Panc1 (cell line): ENCODE data around the gene HLA-DOA. TPM values are rescaled to one million over a fixed set of nuclear protein-coding genes. Genes with fewer than 3 reads are reported as not detected.

ENCODE experiments used
- ATAC-seq: fragments of 200-7000 bp; cut with Tn5 transposase; 2 replicates; pipeline ENCODE4 v1.9.1; 2020; ENCODE audit warnings: mild to moderate bottlenecking, moderate library complexity
- BruUV-seq: library from RNA; stranded (reverse); fragments of 400-500 nt; replicated peaks from 2 replicates; lab custom pipeline; 2021; lab: Mats Ljungman, UMichigan
- CTCF ChIA-PET: fragments of 300-600 bp; sonication (Branson Sonifier 250); formaldehyde crosslinking; loops from one replicate; lab custom pipeline; 2022; ENCODE audit warnings: antibody characterized with exemption; lab: Charles Lee
- POLR2A ChIA-PET: fragments of 300-600 bp; sonication (Branson Sonifier 250); formaldehyde crosslinking; loops from one replicate; lab custom pipeline; 2022; ENCODE audit warnings: antibody characterized with exemption; lab: Charles Lee
- DNase-seq: peaks from one replicate; pipeline ENCODE4 v3.0.0-alpha.2; 2010; ENCODE audit warnings: low read depth, low spot score
- H3K27ac ChIP-seq: 2 replicates; pipeline ENCODE4 v1.5.1; 2011; ENCODE audit warnings: mild to moderate bottlenecking, low read length, inconsistent platforms
- H3K27me3 ChIP-seq: fragments of 200-500 bp; sonication (Bioruptor generic); 2 replicates; pipeline ENCODE4 v1.6.0; 2014; ENCODE audit warnings: low read length, inconsistent platforms; ENCODE audit not compliant: control insufficient read depth, insufficient read depth
- H3K36me3 ChIP-seq: fragments of 200-500 bp; sonication (Bioruptor generic); 2 replicates; pipeline ENCODE4 v1.5.1; 2014; ENCODE audit warnings: inconsistent platforms, mild to moderate bottlenecking, low read length, moderate library complexity; ENCODE audit not compliant: control insufficient read depth, insufficient read depth
- H3K4me1 ChIP-seq: 2 replicates; pipeline ENCODE4 v1.5.1; 2011; ENCODE audit warnings: inconsistent platforms, mild to moderate bottlenecking, low read length, moderate library complexity; ENCODE audit not compliant: control insufficient read depth, insufficient read depth
- H3K4me3 ChIP-seq, 2 experiments: 2 replicates each; pipeline ENCODE4 v1.5.1; 2011 to 2012; ENCODE audit warnings: low read depth in 2 of 2, low read length in 2 of 2, mild to moderate bottlenecking in 2 of 2, inconsistent platforms in 1 of 2, moderate library complexity in 1 of 2
- H3K9me3 ChIP-seq: fragments of 200-500 bp; sonication (Bioruptor generic); 2 replicates; pipeline ENCODE4 v1.5.1; 2014; ENCODE audit warnings: low read depth, mild to moderate bottlenecking, inconsistent platforms, low read length, moderate library complexity; ENCODE audit not compliant: control insufficient read depth, insufficient read depth
- CTCF ChIP-seq: fragments of 450-650 bp; IDR thresholded peaks from 2 replicates; pipeline ENCODE4 v1.5.1; 2017; ENCODE audit warnings: mild to moderate bottlenecking
- POLR2AphosphoS5 ChIP-seq: IDR thresholded peaks from 2 replicates; pipeline ENCODE4 v1.6.1; 2012; ENCODE audit warnings: mild to moderate bottlenecking, low read depth, low read length, moderate library complexity
- REST ChIP-seq, 2 experiments: IDR thresholded peaks; 2 replicates each; pipeline ENCODE4 v1.6.1; 2011 to 2012; ENCODE audit warnings: low read depth in 2 of 2, control low read depth in 1 of 2, low read length in 1 of 2, mild to moderate bottlenecking in 1 of 2, moderate library complexity in 1 of 2; ENCODE audit not compliant: insufficient read depth in 1 of 2
- SIN3A ChIP-seq: IDR thresholded peaks from 2 replicates; pipeline ENCODE4 v1.6.1; 2012; ENCODE audit warnings: low read depth, mild to moderate bottlenecking, low read length, moderate library complexity, borderline replicate concordance; ENCODE audit not compliant: insufficient read depth
- TCF7L2 ChIP-seq: IDR thresholded peaks from 2 replicates; pipeline ENCODE4 v1.6.1; 2011; ENCODE audit warnings: mild to moderate bottlenecking, low read depth, low read length, inconsistent platforms
- in situ Hi-C: cut with HindIII; loops from 2 replicates; pipeline ENCODE4 v1.10.0; 2016; ENCODE audit warnings: low sequenced_read_pairs, low pct_unique_long_range_greater_than_20kb
- intact Hi-C: fragments of 100-400 bp; cut with micrococcal nuclease; formaldehyde crosslinking; loops from one replicate; pipeline ENCODE4 v1.10.0; 2022; ENCODE audit not compliant: unreplicated experiment
- total RNA-seq: library from RNA; stranded (reverse); gene quantifications from one replicate; pipeline ENCODE4 v1.2.1, GENCODE V29; 2021; ENCODE audit not compliant: unreplicated experiment

The HLA-DOA gene
- total RNA-seq, 1 experiment from 2014 or later = 0.08 TPM

GRCh38 chr6:32963866-32964265 lies 45.5 kb downstream of the HLA-DOA start:
- POLR2A ChIA-PET = interaction anchor here (2.0 kb wide), 1 partner anchor 8 kb away, joined by 6 read pairs; no protein-coding TSS in a partner anchor

GRCh38 chr6:32962213-32962826 lies 47.1 kb downstream of the HLA-DOA start:
- H3K36me3 ChIP-seq = no peaks in the 10 kb centered on the region
- H3K27me3 ChIP-seq = no peaks in the 10 kb centered on the region
- ChIA-PET CTCF (no interaction called here), POLR2A (interaction anchor here (0.6 to 2.0 kb wide), 2 partner anchors 9 to 249 kb away, joined by 6 to 20 read pairs; no protein-coding TSS in a partner anchor)
- no peaks in the 10 kb centered on the region for H3K9me3 ChIP-seq
- ATAC-seq (no peak), DNase-seq (no peak)
- in situ Hi-C loops = no loop called here
- no peak overlapping the region for H3K27ac ChIP-seq
- peaks cover 23% of the 10 kb centered on the region for H3K4me1 ChIP-seq
- BruUV-seq = no TSS peak
- intact Hi-C loops = no loop called here
- TF ChIP-seq TCF7L2 (no peak), REST (IDR thresholded peaks at IDR 0.05; ENCODE audit: insufficient read depth in 1 of 2, low read depth in 2 of 2, low read length in 1 of 2) (no peak), POLR2AphosphoS5 (no peak), CTCF (no peak), SIN3A (no peak)
- no peak overlapping the region for H3K4me3 ChIP-seq

More at GRCh38 chr6:32963866-32964265, 45.5 kb downstream of the HLA-DOA start:
- CTCF ChIA-PET = interaction anchor here (0.6 to 0.7 kb wide), 2 partner anchors 8 to 96 kb away, joined by 3 read pairs; no protein-coding TSS in a partner anchor
- in situ Hi-C loops = no loop called here
- ATAC-seq = no peak
- H3K4me1 ChIP-seq = peaks cover 26% of the 10 kb centered on the region
- H3K9me3 ChIP-seq = no peaks in the 10 kb centered on the region
- BruUV-seq = no TSS peak
- no peak overlapping the region for H3K4me3 ChIP-seq
- TF ChIP-seq CTCF = no peak
- TF ChIP-seq SIN3A = no peak
- no peak for TF ChIP-seq POLR2AphosphoS5
- TF ChIP-seq TCF7L2 = no peak
- no peak for TF ChIP-seq REST (IDR thresholded peaks at IDR 0.05; ENCODE audit: insufficient read depth in 1 of 2, low read depth in 2 of 2, low read length in 1 of 2)
- intact Hi-C loops = no loop called here
- H3K36me3 ChIP-seq = no peaks in the 10 kb centered on the region
- no peak overlapping the region for H3K27ac ChIP-seq
- no peak for DNase-seq
- H3K27me3 ChIP-seq = no peaks in the 10 kb centered on the region
